GM06990 (cell line): Measurements from ENCODE around the gene SNX13.

ENCODE experiments used
- DNase-seq: peaks from one replicate; pipeline ENCODE4 v3.0.0-alpha.2; 2011; ENCODE audit not compliant: insufficient read length; ENCODE audit errors: extremely low read depth
- H3K27me3 ChIP-seq: replicated peaks from 2 replicates; pipeline ENCODE4 v1.6.0; 2011; ENCODE audit warnings: low read length; ENCODE audit not compliant: control insufficient read depth, insufficient read depth
- H3K36me3 ChIP-seq: 2 replicates; pipeline ENCODE4 v1.5.1; 2011; ENCODE audit warnings: low read length; ENCODE audit not compliant: control insufficient read depth, insufficient read depth
- H3K4me3 ChIP-seq: replicated peaks from 2 replicates; pipeline ENCODE4 v1.5.1; 2011; ENCODE audit warnings: low read depth, mild to moderate bottlenecking, control low read depth, low read length
- CTCF ChIP-seq: IDR thresholded peaks from 2 replicates; pipeline ENCODE4 v1.5.1; 2011; ENCODE audit warnings: low read length, control low read depth, mild to moderate bottlenecking, inconsistent platforms; ENCODE audit not compliant: insufficient read depth, poor library complexity, severe bottlenecking

The SNX13 gene

DNA sequence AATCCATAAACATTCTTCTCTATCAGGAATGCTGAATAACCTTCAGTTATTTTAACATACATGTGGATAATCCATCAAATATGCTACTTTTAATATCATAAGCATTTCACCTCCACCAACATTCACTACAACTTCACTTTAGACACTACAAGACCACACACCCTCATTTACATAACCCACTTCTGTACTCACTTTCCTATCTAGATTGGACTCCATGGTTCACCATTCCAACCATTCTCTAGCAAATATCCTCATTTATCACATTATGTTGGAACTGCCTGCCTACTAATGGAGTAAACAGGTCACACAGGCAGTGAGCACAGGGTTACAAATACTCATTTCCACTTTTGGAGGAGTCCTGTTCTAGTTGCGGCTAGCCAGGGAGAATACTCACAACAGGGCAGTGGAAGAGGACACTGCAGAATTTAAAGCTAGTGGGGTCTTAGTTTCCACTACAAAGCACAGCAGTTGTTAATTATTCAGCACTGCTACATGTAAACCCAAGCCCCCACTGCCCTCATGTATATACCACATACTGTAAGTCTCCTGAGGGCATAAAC is 18.4 kb downstream of the SNX13 start:
- DNase-seq = no peak
- no peak for TF ChIP-seq CTCF
- no peaks in the 10 kb centered on the region for H3K27me3 ChIP-seq

GRCh38 chr7:17917842-17918241 is 22.5 kb downstream of the SNX13 start:
- TF ChIP-seq CTCF = no peak
- Histone ChIP-seq H3K27me3 (no peaks in the 10 kb centered on the region), H3K36me3 (no peaks in the 10 kb centered on the region), H3K4me3 (no peak overlapping the region)
- no peak for DNase-seq

More for the DNA sequence above, 18.4 kb downstream of the SNX13 start:
- Histone ChIP-seq H3K36me3 (no peaks in the 10 kb centered on the region), H3K4me3 (no peak overlapping the region)

- no peak for TF ChIP-seq CTCF
- DNase-seq = no peak
- no peaks in the 10 kb centered on the region for H3K27me3 ChIP-seq
- H3K36me3 ChIP-seq = no peaks in the 10 kb centered on the region
- no peak overlapping the region for H3K4me3 ChIP-seq
Observed at GRCh38 chr7:17916786-17917185, 23.5 kb downstream of the SNX13 start.

- Histone ChIP-seq H3K36me3 (no peaks in the 10 kb centered on the region), H3K4me3 (no peak overlapping the region), H3K27me3 (no peaks in the 10 kb centered on the region)
- DNase-seq = no peak
- TF ChIP-seq CTCF = no peak
Observed at GRCh38 chr7:17915796-17916195, 24.5 kb downstream of the SNX13 start.

GRCh38 chr7:17915168-17915567 is 25.1 kb downstream of the SNX13 start:
- Histone ChIP-seq H3K36me3 (no peaks in the 10 kb centered on the region), H3K27me3 (no peaks in the 10 kb centered on the region), H3K4me3 (no peak overlapping the region)
- no peak for DNase-seq
- TF ChIP-seq CTCF = no peak

GRCh38 chr7:17913250-17913649 is 27.0 kb downstream of the SNX13 start:
- no peak overlapping the region for H3K4me3 ChIP-seq
- no peaks in the 10 kb centered on the region for H3K27me3 ChIP-seq
- no peaks in the 10 kb centered on the region; the same call in 1 of the 2 replicates for H3K36me3 ChIP-seq
- DNase-seq = no peak
- TF ChIP-seq CTCF = no peak
